NCI-H187 (cell line): Measurements from ENCODE around the gene S1PR1.
A peak's percentile ranks its signal among the peaks of the same experiment; 100 is the strongest.
"Not testable (repeated sequence)": the region's sequence is repeated elsewhere in the genome, so short reads cannot be mapped to it uniquely, and the experiment has no call there.

Source experiments
- DNase-seq, 2 experiments: peaks; one replicate each; lab custom pipeline; 2025; lab: John Stamatoyannopoulos, UW

S1PR1 gene

GRCh38 chr1:101236516-101237228 is at the start of gene S1PR1:
TSS of gene S1PR1 (plus strand) at chr1:101237019. CDS start at chr1:101238985, 1,966 bp downstream.
- DNase-seq = no peak

- DNase-seq = no peak
Observed at GRCh38 chr1:101187297-101187696, 49.5 kb upstream of the S1PR1 start.

- no peak for DNase-seq
Observed at GRCh38 chr1:101188331-101188730, 48.5 kb upstream of the S1PR1 start.

- not testable (repeated sequence) for DNase-seq
Observed at GRCh38 chr1:101188968-101189367, 47.9 kb upstream of the S1PR1 start.

- no peak for DNase-seq
Observed at GRCh38 chr1:101190441-101190840, 46.4 kb upstream of the S1PR1 start.

- DNase-seq = no peak
Observed at GRCh38 chr1:101191049-101191448, 45.8 kb upstream of the S1PR1 start.

GRCh38 chr1:101193733-101194169 is 43.1 kb upstream of the S1PR1 start:
- no peak for DNase-seq

GRCh38 chr1:101194746-101195145 is 42.1 kb upstream of the S1PR1 start:
- DNase-seq = no peak

- DNase-seq = no peak
Observed at GRCh38 chr1:101196668-101197067, 40.2 kb upstream of the S1PR1 start.

GRCh38 chr1:101198842-101199636 is 37.8 kb upstream of the S1PR1 start:
- DNase-seq = no peak

GRCh38 chr1:101199637-101199982 is 37.2 kb upstream of the S1PR1 start:
- DNase-seq = no peak

GRCh38 chr1:101200513-101200912 is 36.3 kb upstream of the S1PR1 start:
- DNase-seq = no peak

GRCh38 chr1:101203820-101204540 is 32.8 kb upstream of the S1PR1 start:
- DNase-seq = peak; percentile 17 to 24

- DNase-seq = no peak
Observed at GRCh38 chr1:101205457-101205856, 31.4 kb upstream of the S1PR1 start.

- not testable (repeated sequence) for DNase-seq
Observed at GRCh38 chr1:101206139-101206538, 30.7 kb upstream of the S1PR1 start.

- DNase-seq = not testable (repeated sequence)
Observed at GRCh38 chr1:101207271-101207670, 29.5 kb upstream of the S1PR1 start.

- no peak for DNase-seq
Observed at GRCh38 chr1:101207891-101208290, 28.9 kb upstream of the S1PR1 start.

GRCh38 chr1:101215363-101216011 is 21.3 kb upstream of the S1PR1 start:
- no peak for DNase-seq

GRCh38 chr1:101216623-101217022 is 20.2 kb upstream of the S1PR1 start:
- no peak for DNase-seq

GRCh38 chr1:101217148-101217547 is 19.7 kb upstream of the S1PR1 start:
- no peak for DNase-seq

- DNase-seq = not testable (repeated sequence)
Observed at GRCh38 chr1:101218968-101219367, 17.9 kb upstream of the S1PR1 start.
